Hematopoietic multipotent progenitor cell treated with erythropoietin and hydrocortisone succinate and interleukin-3 and kit ligand, for 4 days (in vitro differentiated cells): Measurements from ENCODE around the gene BRD3OS.
A peak's percentile ranks its signal among the peaks of the same experiment; 100 is the strongest.

Experiments used
- DNase-seq: peaks from one replicate; pipeline ENCODE4 v3.0.0-alpha.2; 2015

BRD3OS gene

GRCh38 chr9:134007150-134007549 lies 18.1 kb upstream of the BRD3OS start:
- peak; percentile 80 for DNase-seq

GRCh38 chr9:134007571-134007970 lies 17.7 kb upstream of the BRD3OS start:
- DNase-seq = no peak

- peak; percentile 94 for DNase-seq
These were observed 14.7 kb upstream of the BRD3OS start for GRCh38 chr9:134010310-134011173.

- DNase-seq = no peak
These were observed 13.9 kb upstream of the BRD3OS start for GRCh38 chr9:134011401-134011800.

- DNase-seq = no peak
These were observed 10.3 kb upstream of the BRD3OS start for GRCh38 chr9:134014946-134015345.

- no peak for DNase-seq
These were observed 978 bp upstream of the BRD3OS start for GRCh38 chr9:134024214-134024792.

GRCh38 chr9:134025606-134026541 lies 593 bp downstream of the BRD3OS start:
- peak; percentile 71 for DNase-seq

GRCh38 chr9:134026581-134026980 lies 1.3 kb downstream of the BRD3OS start:
- DNase-seq = no peak

- DNase-seq = no peak
These were observed 1.7 kb downstream of the BRD3OS start for GRCh38 chr9:134026981-134027380.

- no peak for DNase-seq
These were observed 2.3 kb downstream of the BRD3OS start for GRCh38 chr9:134027561-134027960.

GRCh38 chr9:134028076-134028475 lies 2.8 kb downstream of the BRD3OS start:
- DNase-seq = no peak

- DNase-seq = no peak
These were observed 3.4 kb downstream of the BRD3OS start for GRCh38 chr9:134028575-134029247.

- DNase-seq = no peak
These were observed 4.3 kb downstream of the BRD3OS start for GRCh38 chr9:134029248-134030226.

- DNase-seq = no peak
These were observed 5.7 kb downstream of the BRD3OS start for GRCh38 chr9:134030821-134031470.

- no peak for DNase-seq
These were observed 6.5 kb downstream of the BRD3OS start for GRCh38 chr9:134031783-134032182.

- no peak for DNase-seq
These were observed 7.4 kb downstream of the BRD3OS start for GRCh38 chr9:134032456-134033222.

GRCh38 chr9:134033516-134034214 lies 8.4 kb downstream of the BRD3OS start:
- no peak for DNase-seq

- no peak for DNase-seq
These were observed 9.1 kb downstream of the BRD3OS start for GRCh38 chr9:134034215-134035040.
